Glutamatergic neuron (in vitro differentiated cells): Measurements from ENCODE around the gene CCDC106. TPM values are rescaled to one million over a fixed set of nuclear protein-coding genes. Genes with fewer than 3 reads are reported as not detected.

Experiments
- DNase-seq: peaks from one replicate; pipeline ENCODE4 v3.0.0; 2022
- H3K27ac Mint-ChIP-seq: one replicate; pipeline ENCODE4 v1.8.0; 2020; ENCODE audit warnings: mild to moderate bottlenecking, mixed read lengths, inconsistent platforms; ENCODE audit not compliant: unreplicated experiment
- H3K27me3 Mint-ChIP-seq: one replicate; pipeline ENCODE4 v1.8.0; 2020; ENCODE audit warnings: mild to moderate bottlenecking, moderate library complexity, mixed read lengths, inconsistent platforms; ENCODE audit not compliant: unreplicated experiment
- H3K36me3 Mint-ChIP-seq: one replicate; pipeline ENCODE4 v1.8.0; 2020; ENCODE audit warnings: mild to moderate bottlenecking, mixed read lengths, inconsistent platforms; ENCODE audit not compliant: unreplicated experiment
- H3K4me1 Mint-ChIP-seq: one replicate; pipeline ENCODE4 v1.8.0; 2020; ENCODE audit warnings: mild to moderate bottlenecking, low read depth, mixed read lengths, inconsistent platforms; ENCODE audit not compliant: unreplicated experiment
- H3K4me3 Mint-ChIP-seq: one replicate; pipeline ENCODE4 v1.8.0; 2020; ENCODE audit warnings: mild to moderate bottlenecking, mixed read lengths, inconsistent platforms; ENCODE audit not compliant: unreplicated experiment
- H3K9me3 Mint-ChIP-seq: one replicate; pipeline ENCODE4 v1.8.0; 2020; ENCODE audit warnings: mild to moderate bottlenecking, moderate library complexity, mixed read lengths, inconsistent platforms; ENCODE audit not compliant: unreplicated experiment
- CTCF ChIP-seq: fragments of 200-600 bp; sonication (generic); IDR thresholded peaks from one replicate; pipeline ENCODE4 v1.5.0; 2021; ENCODE audit not compliant: partially characterized antibody, unreplicated experiment
- total RNA-seq: library from RNA; stranded (reverse); fragmentation: NEBNext Ultra II Directional; extraction: Animal tissue kit (Norgen Biotek cat#: 25700); gene quantifications from one replicate; pipeline ENCODE4 v1.2.1, GENCODE V29; 2021; ENCODE audit not compliant: unreplicated experiment

Gene CCDC106
- total RNA-seq, 1 donor from 2014 or later = 32.1 TPM

- Mint-ChIP-seq H3K36me3 (no peaks in the 10 kb centered on the region), H3K9me3 (peaks cover 18% of the 10 kb centered on the region), H3K4me1 (peaks cover 26% of the 10 kb centered on the region)
Measured at GRCh38 chr19:55640577-55641425, 7.2 kb upstream of the CCDC106 start, which contains the start of gene ZNF580. Gene ZNF580, plus strand, starts transcription at chr19:55641002. Its CDS starts 1,507 bp downstream, at chr19:55642509.

DNA sequence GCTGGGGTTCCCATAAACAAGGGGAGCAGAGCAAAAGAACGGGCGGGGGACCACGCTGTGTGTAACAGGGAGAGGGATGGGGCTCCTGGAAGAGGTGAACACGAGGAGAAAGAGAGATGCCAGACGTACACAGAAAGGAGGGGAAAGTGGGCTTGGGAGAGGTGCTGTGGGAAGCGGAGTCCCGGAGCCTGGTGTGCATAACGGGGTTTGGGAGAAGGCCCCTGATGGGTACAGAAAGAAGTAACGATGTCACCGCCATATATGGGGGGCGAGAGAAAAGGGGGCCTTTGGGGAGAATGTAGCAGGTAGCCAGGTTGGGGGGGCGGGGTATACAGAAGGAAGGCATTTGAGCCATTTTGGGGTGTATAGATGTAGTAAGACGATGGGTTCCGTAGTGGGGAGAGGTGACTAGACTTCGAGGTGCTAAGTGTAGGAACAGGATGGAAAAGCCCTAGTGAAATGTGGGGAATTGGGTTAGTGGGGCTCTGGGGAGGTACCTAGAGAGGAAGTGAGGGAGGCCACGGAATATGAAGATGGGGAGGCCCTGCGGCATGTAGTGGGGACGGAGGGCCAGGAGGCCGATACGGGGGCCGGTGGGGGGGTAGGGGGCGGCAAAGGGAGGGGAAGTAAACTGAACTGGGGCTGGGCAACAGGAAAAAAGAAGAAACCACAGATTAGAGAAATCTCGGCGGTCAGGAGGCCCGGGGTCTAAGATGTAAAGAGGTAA, 6.4 kb upstream of the CCDC106 start:
- H3K36me3 Mint-ChIP-seq = no peaks in the 10 kb centered on the region
- H3K4me3 Mint-ChIP-seq = peak overlapping the region; percentile 91
- peaks cover 18% of the 10 kb centered on the region for H3K4me1 Mint-ChIP-seq
- no peak for TF ChIP-seq CTCF
- peaks cover 18% of the 10 kb centered on the region for H3K9me3 Mint-ChIP-seq
- peaks cover 13% of the 10 kb centered on the region for H3K27me3 Mint-ChIP-seq
- peak; percentile 30 for DNase-seq
- peak overlapping the region; percentile 91 for H3K27ac Mint-ChIP-seq

More at GRCh38 chr19:55640577-55641425, 7.2 kb upstream of the CCDC106 start, which contains the start of gene ZNF580:
- peaks cover 18% of the 10 kb centered on the region for H3K27me3 Mint-ChIP-seq
- H3K27ac Mint-ChIP-seq = peak within 1 kb of the TSS; percentile 85
- peak within 1 kb of the TSS; percentile 91 for H3K4me3 Mint-ChIP-seq
- peak; percentile 72 for DNase-seq
- TF ChIP-seq CTCF = no peak

DNA sequence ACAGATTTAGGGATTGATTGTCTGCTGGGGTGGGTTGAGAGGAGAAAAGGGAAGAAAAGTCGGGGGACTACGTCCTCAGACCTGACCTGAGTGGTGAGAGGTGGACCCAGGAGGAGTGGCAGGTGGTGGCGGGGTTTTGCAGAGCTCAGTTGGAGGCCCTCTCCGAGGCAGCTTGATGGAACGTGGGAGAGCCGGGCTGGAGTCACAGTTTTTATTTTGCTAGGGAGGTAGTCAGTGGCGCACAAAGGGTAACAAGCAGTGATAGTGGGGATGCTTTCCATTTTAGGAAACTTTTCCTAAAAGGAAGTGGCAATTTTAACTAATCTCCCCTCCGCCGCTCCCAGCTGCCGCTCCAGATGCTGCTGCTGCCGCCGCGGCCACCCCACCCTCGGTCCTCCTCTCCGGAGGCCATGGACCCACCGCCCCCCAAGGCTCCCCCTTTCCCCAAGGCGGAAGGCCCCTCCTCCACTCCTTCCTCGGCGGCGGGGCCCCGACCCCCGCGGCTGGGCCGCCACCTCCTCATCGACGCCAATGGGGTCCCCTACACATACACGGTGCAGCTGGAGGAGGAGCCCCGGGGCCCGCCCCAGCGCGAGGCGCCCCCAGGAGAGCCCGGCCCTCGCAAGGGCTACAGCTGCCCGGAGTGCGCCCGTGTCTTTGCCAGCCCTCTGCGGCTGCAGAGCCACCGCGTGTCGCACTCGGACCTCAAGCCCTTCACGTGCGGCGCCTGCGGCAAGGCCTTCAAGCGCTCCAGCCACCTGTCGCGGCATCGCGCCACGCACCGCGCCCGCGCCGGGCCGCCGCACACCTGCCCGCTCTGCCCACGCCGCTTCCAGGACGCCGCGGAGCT, 5.6 kb upstream of the CCDC106 start:
- H3K36me3 Mint-ChIP-seq = no peaks in the 10 kb centered on the region
- peaks cover 16% of the 10 kb centered on the region for H3K27me3 Mint-ChIP-seq

More for the DNA sequence above, 5.6 kb upstream of the CCDC106 start:
- Mint-ChIP-seq H3K4me1 (peaks cover 22% of the 10 kb centered on the region), H3K27ac (peak overlapping the region; percentile 91), H3K9me3 (peaks cover 20% of the 10 kb centered on the region), H3K4me3 (peak overlapping the region; percentile 97)
- no peak for TF ChIP-seq CTCF
- peak; percentile 38 for DNase-seq
